Right ventricle myocardium superior (tissue), 1 donor: ENCODE data around the gene RASGRP4. TPM values are rescaled to one million over a fixed set of nuclear protein-coding genes. Genes with fewer than 3 reads are reported as not detected.

Experiments used
- ATAC-seq: fragments of 200-7000 bp; cut with Tn5 transposase; one replicate; pipeline ENCODE4 v1.9.1; 2020; ENCODE audit warnings: mild to moderate bottlenecking; ENCODE audit not compliant: poor library complexity
- DNase-seq: peaks from one replicate; pipeline ENCODE4 v3.0.0-alpha.2; 2020
- intact Hi-C: fragments of 100-400 bp; cut with DNase I; formaldehyde crosslinking; loops from one replicate; pipeline ENCODE4 v1.11.2; 2022
- total RNA-seq: library from RNA; stranded (reverse); fragmentation: NEBNext Ultra II Directional; extraction: Animal tissue kit (Norgen Biotek cat#: 25700); gene quantifications from one replicate; pipeline ENCODE4 v1.2.1, GENCODE V29; 2021
- donor health status: DM: no; HTN: yes; CAD: no; lungs with severe emphysema.

RASGRP4 gene
- total RNA-seq, 1 donor from 2014 or later: 1.8 TPM

GRCh38 chr19:38399537-38399936, 26.5 kb downstream of the RASGRP4 start:
- intact Hi-C loops: no loop called here
- no peak for ATAC-seq
- no peak for DNase-seq

GRCh38 chr19:38399081-38399480, 26.9 kb downstream of the RASGRP4 start:
- ATAC-seq: no peak
- no peak for DNase-seq
- intact Hi-C loops: no loop called here

- no peak for ATAC-seq
- intact Hi-C loops: no loop called here
Observed at GRCh38 chr19:38395381-38396114, 30.5 kb downstream of the RASGRP4 start.

GRCh38 chr19:38394488-38394887, 31.5 kb downstream of the RASGRP4 start:
- no peak for DNase-seq
- ATAC-seq: no peak
- intact Hi-C loops: no loop called here

More at GRCh38 chr19:38395381-38396114, 30.5 kb downstream of the RASGRP4 start:
- DNase-seq: no peak

DNA sequence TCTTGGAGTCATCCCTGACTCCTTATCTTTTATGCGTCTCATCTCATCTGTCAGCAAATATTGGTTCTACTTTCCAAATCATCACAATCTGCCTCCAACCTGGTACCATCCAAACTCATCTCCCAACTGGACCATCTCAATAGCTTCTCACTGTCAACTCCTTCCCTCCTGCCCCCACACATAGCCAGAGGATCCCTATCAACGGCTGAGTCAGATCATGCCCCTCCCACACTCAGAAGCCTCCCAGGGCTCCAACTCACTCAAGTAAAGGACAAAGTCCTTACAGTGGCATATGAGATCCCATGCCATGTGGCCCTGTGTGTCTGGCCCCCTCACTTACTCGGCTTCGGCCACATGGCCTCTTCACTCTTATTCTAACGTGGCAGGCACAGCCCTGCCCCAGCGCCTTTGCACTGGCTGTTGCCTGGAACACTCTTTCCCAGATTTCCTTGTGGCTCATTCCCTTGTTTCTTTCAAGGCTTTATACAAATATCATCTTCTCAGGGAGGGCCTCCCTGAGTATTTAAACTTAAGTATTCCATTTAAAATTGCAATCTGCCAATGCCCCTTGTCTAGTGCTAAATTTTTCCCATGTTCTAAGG, 33.2 kb downstream of the RASGRP4 start:
- ATAC-seq (no peak), DNase-seq (no peak)
- intact Hi-C loops: no loop called here

DNA sequence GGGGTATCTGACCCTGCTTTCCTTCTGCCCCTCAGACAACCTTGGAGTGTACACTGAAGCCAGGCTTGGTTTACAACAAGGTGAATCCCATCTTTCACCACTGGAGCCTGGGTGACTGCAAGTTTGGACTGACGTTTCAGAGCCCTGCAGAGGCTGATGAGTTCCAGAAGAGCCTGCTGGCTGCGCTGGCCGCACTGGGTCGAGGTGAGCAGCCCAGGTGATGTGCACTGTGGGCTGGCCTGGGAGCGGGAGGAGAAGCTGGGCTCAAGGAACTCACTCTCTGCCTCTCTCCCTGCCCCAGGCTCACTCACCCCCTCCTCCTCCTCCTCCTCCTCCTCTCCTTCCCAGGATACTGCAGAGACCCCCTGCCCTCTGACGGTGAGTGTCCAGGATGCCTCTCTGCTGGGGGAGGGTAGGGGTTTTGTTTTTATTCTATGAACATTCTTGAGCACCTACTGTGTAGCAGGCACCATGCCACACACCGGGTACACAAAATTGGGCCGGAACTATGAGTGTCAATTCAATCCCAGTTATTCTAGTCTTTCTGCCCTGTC, 34.0 kb downstream of the RASGRP4 start:
- ATAC-seq (no peak), DNase-seq (no peak)
- intact Hi-C loops: no loop called here

GRCh38 chr19:38389957-38390924, 35.8 kb downstream of the RASGRP4 start:
- no peak for DNase-seq
- intact Hi-C loops: no loop called here
- no peak for ATAC-seq

GRCh38 chr19:38389101-38389925, 36.7 kb downstream of the RASGRP4 start:
- ATAC-seq: no peak
- intact Hi-C loops: no loop called here

DNA sequence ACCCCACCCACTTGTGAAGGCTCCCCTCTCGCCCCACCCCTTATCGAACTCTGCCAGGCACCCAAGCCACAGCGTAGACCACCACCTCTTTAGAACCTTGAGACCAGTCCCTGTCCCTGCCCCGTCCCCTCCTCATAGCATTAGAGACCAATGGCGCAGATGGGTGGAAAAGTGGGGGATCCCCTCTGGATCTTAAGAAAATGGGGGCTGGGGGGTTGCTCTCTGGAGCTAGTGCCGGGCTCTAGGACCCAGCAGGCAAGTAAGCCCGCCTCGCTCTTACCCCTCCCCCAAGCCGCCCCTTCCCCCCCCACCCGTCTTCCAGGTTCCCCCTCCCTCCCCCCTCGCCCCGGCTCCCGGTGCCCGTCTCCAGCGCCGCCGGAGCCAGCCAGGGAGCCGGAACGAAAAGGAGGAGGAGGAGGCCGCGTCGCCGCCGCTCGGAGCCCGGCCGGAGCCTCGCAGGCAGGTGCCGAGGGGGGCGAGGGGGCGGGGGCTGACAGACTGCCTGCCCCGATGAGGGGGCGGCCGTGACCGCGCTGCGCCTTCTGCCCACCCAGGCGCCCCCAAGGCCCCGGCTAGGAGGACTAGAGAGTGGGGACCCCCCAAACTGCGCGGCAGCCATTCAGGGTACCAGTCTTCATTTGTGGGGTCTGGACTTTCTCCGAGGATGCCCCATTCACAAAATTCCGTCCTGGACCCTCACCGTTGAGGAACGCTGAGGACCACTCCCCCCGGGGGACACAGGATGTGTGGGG, 37.5 kb downstream of the RASGRP4 start, which contains the start of gene SPRED3:
Gene SPRED3 (plus strand): TSS at position 349 of the 752 bp plus-strand sequence. CDS start 1,606 bp downstream, outside the sequence.
- DNase-seq (no peak), ATAC-seq (peak; percentile 9)
- intact Hi-C loops: no loop called here

More at GRCh38 chr19:38389101-38389925, 36.7 kb downstream of the RASGRP4 start:
- no peak for DNase-seq

DNA sequence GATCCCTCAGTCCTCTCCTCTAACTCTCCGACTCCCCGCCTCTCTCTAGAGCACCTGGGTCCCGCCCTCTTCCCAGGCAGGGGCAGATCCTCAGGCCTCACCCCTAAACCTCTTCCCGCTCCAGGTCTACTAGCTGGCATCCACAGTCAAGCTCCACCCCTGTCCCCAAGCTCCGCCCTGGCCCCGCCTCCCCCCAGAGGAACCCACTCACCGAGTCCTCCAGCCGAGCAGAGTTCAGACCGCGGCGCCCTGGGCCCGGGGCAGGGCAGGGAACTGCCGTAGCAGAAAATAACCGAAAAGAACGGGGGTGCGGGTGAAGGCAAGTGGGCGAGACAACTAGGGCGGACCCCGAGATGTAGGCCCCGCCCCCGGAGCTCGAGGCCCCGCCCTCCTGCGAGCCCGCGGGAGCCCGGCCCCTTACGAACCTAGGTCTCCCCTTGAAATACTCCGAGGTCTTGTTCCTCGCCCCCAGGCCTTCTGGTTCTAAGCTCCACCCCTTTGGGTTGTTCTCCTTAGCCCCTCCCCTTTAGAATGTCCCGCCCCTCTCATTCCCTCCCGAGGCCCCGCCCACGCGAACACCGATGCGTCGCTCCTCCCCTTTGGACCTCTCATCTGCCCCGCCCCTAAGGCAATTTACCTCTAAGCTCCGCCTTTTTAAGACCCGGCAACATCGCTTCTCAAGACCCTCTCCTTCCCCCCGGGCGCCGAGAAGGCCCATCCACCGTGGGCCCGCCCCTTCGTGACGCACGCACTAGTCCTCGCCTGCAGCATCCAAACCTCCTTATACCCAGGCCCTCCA, 38.3 kb downstream of the RASGRP4 start, which contains the start of gene GGN:
Gene GGN (minus strand): TSS at position 485 of the 799 bp plus-strand sequence. CDS start 773 bp downstream, outside the sequence.
- ATAC-seq (peak; percentile 74), DNase-seq (peak; percentile 82)
- intact Hi-C loops: no loop called here

- DNase-seq (peak; percentile 56), ATAC-seq (peak; percentile 4)
- intact Hi-C loops: no loop called here
Observed at GRCh38 chr19:38386971-38387549, 39.0 kb downstream of the RASGRP4 start.

GRCh38 chr19:38386300-38386970, 39.6 kb downstream of the RASGRP4 start:
- no peak for ATAC-seq

DNA sequence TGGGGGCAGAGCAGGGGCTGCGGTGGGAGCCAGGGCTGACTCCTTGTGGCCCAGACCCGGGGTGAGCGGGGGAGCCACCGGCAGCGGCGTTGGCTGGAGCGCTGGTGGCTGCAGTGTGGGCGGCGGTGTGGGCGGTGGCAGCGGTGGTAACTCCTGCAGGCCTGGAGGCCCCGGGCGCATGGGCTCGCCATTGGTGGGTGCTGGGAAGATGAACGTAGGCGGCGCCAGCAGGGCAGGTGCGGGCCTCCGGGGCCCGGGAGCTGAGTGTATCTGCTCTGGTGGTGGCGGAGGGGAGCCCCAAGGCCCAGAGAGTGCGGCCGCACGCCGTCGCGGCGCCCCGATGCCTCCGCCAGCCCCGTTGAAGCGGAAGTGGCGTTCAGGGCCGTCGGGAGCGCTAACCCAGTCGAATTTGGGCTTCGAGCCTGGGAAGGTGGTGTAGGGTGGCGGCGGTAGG, 40.2 kb downstream of the RASGRP4 start:
- intact Hi-C loops: no loop called here
- ATAC-seq: no peak
- DNase-seq: no peak

More at GRCh38 chr19:38386300-38386970, 39.6 kb downstream of the RASGRP4 start:
- intact Hi-C loops: no loop called here
- no peak for DNase-seq

- ATAC-seq (no peak), DNase-seq (no peak)
- intact Hi-C loops: no loop called here
Observed at GRCh38 chr19:38385057-38385803, 40.8 kb downstream of the RASGRP4 start.
